GM19043 (cell line): Measurements from ENCODE around the gene OAS2.

Experiments used
- ATAC-seq: cut with Tn5 transposase; IDR thresholded peaks from one replicate; pipeline ENCODE4 v1.9.1; 2021; ENCODE audit warnings: low read depth; ENCODE audit not compliant: unreplicated experiment

OAS2 gene

GRCh38 chr12:113007166-113007565 lies 28.8 kb downstream of the OAS2 start:
- ATAC-seq, result no peak

DNA sequence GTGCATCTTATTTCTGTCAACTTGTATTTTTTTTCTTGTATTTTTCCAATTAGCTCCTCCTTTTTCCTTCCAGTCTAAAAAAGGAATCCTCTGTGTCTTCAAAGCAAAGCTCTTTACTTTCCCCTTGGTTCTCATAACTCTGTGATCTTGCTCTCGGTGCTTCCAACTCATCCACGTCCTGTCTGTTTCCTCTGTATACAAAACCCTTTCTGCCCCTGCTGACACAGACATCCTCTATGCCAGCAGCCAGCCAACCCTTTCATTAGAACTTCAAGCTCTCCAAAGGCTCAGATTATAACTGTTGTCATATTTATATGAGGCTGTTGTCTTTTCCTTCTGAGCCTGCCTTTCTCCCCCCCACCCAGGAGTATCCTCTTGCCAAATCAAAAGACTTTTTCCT lies 32.4 kb downstream of the OAS2 start:
- no peak for ATAC-seq

DNA sequence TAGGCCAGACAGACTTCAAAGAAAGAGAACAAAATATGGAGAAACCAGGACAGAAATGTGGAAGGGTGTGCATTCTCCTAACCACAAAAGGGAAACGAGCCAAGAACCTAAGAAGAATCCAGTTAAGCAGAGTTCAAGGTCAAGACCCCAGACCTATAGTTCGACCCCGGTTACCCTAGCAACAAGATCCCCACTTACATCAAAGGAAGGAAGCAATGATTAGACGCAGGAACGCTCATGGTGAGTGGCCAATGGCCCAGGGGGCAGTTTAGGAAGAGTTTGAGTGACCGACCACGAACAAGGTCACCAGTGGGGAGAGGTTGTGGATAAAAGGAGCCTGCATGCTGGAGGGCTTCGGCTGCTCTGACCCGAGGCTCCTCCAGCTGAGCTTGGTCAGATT lies 36.2 kb downstream of the OAS2 start:
- no peak for ATAC-seq

- no peak for ATAC-seq
Measured at GRCh38 chr12:113016796-113017195, 38.5 kb downstream of the OAS2 start.

DNA sequence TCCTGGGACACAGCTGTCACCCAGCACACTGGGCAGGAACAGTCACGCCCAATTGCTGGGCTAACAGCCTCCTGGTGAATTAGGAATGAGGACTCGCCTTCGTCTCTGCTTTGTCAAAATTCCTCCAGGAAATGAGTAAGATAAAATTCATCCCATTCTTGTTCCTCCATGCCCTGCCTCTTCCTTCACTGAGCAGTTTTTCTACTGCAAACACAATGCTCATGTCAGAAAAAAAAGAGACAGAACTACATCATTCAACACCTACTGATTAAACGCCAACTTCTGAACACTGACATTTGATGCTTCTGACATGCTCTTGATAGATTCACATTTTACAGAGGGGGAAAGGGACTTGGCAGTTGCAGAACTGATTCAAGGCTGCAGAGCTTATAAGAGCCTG lies 40.7 kb downstream of the OAS2 start:
- ATAC-seq, result no peak

DNA sequence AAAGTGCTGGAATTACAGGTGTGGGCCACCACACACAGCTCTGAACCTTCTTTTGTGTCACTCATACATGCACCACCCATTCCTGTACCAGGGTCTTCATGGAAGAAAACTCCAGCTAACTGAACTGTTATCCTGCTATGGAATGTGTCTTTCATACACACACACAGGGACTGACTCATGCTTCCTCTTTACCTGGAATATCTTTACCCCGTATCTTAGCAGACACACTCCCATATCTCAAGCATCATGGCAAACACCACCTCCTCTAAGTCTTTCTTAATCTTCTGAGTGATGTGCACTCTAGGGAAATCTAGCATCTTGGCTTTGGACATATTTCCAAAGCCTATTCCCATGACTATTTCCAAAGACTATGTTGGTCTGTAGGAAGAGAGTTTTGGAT lies 43.2 kb downstream of the OAS2 start:
- ATAC-seq, result no peak

GRCh38 chr12:113022563-113023297 lies 44.4 kb downstream of the OAS2 start:
- ATAC-seq, result no peak

GRCh38 chr12:113027726-113028125 lies 49.4 kb downstream of the OAS2 start:
- ATAC-seq, result no peak

- ATAC-seq, result no peak
Measured at GRCh38 chr12:113030875-113031525, 52.7 kb downstream of the OAS2 start.

DNA sequence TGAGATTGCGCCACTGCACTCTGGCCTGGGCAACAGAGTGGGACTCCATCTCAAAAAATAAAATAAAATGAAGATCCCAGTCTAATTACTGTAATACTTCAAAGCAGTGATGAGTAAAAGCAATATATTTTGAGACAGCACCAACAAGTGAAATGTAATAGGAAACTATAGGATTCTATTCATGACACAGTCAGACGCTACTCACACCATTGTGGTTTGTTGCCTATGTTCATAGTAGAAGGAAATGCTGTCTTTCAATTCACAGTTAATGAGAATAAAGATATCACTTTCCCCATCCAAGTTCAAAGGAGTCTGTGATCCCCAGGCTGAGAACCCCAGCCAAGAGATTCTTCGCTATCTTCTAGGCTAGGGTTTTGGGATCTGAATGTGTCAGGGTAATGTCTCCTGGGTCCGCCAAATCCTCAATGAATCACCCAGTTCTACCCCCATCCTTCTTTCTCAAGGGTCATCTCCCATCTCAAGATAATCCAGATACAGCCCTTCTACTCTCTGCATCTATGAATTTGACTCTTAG lies 61.7 kb downstream of the OAS2 start:
- no peak for ATAC-seq

- no peak for ATAC-seq
Measured at GRCh38 chr12:113040722-113041171, 62.4 kb downstream of the OAS2 start.

DNA sequence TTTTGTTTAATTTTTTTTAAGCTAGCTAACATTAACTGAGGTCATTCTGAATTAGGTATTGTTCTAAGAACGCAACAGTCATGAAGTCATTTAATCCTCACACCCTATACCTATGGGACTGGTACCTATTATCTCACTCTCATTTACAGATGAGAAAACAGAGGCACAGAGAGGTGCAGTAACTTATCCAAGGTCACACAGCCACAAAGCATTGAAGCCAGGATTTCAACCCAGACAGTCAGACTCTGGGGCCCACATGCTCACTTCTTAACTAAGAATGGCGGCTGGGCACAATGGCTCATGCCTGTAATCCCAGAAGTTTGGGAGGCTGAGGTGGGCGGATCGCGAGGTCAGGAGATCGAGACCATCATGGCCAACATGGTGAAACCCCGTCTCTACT lies 63.2 kb downstream of the OAS2 start:
- no peak for ATAC-seq

- ATAC-seq, result no peak
Measured at GRCh38 chr12:113043240-113043639, 64.9 kb downstream of the OAS2 start.

DNA sequence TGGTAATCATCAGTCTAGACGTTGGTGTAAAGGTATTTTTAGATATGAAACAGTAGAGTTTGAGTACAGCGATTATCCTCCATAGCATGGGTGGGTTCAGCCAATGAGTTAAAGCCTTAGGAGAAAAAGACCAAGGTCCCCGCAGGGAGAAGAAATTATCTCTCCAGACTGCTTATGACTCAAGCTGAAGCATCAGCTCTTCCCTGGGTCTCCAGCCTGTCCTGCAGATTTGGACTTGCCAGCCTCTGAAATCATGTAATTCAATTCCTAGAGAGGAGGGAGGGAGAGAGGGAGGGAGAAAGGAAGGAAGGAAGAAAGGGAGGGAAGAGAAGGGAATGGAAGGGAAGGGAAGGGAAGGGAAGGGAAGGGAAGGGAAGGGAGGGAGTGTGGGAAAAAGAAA lies 66.2 kb downstream of the OAS2 start:
- no peak for ATAC-seq

- ATAC-seq, result no peak
Measured at GRCh38 chr12:113048716-113049127, 70.4 kb downstream of the OAS2 start.

GRCh38 chr12:113049976-113050742 lies 71.8 kb downstream of the OAS2 start:
- no peak for ATAC-seq

GRCh38 chr12:113050795-113051194 lies 72.5 kb downstream of the OAS2 start:
- ATAC-seq, result peak; percentile 55

GRCh38 chr12:113051759-113052158 lies 73.4 kb downstream of the OAS2 start:
- ATAC-seq, result no peak

DNA sequence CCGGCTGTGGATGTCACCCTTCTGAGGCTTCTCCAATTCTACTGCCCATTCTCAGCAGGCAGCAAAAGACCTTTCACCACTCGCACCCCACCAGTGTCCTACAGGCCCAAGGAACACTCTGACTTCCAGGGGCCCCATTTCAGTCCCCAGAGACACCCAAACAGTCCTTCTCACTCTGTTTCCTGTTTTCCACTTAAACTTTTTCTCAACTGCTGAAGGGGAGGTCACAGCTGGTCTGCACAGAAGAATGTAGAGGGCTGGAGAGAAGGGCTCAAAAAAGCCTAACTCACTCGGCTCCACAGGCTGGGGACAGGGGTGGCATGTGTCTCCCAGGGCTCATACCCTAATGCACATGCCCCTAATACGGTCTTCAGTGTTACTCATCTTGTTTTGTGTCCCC lies 74.0 kb downstream of the OAS2 start:
- ATAC-seq, result no peak

GRCh38 chr12:113054948-113055486 lies 76.7 kb downstream of the OAS2 start:
- ATAC-seq, result no peak
